K562 (cell line): ENCODE data around the gene SLC25A26. TPM values are rescaled to one million over a fixed set of nuclear protein-coding genes. Genes with fewer than 3 reads are reported as not detected.

Experiments used
- ATAC-seq: fragments of 200-7000 bp; cut with Tn5 transposase; 3 replicates; pipeline ENCODE4 v1.9.1; 2020; ENCODE audit warnings: moderate library complexity
- BruUV-seq: library from RNA; stranded (reverse); fragments of 400-500 nt; replicated peaks from 2 replicates; lab custom pipeline; 2021; lab: Mats Ljungman, UMichigan
- CTCF ChIA-PET: fragments of 300-600 bp; formaldehyde crosslinking; extraction: SDS; loops from one replicate; lab custom pipeline; 2021; ENCODE audit warnings: low intra/inter-chr PET ratio; lab: Yijun Ruan, JAX
- POLR2A ChIA-PET: fragments of 300-600, 350-650 bp; sonication (Branson Sonifier 250); formaldehyde crosslinking; extraction: SDS; loops from one replicate; lab custom pipeline; 2021; ENCODE audit warnings: antibody characterized with exemption, inconsistent platforms; lab: Yijun Ruan, JAX
- DNase-seq, 4 experiments: peaks; one replicate each; pipeline versions ENCODE4 v3.0.0 to v3.0.0-alpha.2; 2011 to 2018; ENCODE audit warnings: low spot score in 3 of 4, mixed read lengths in 3 of 4; ENCODE audit errors: extremely low read depth in 1 of 4
- FAIRE-seq: peaks from 2 replicates; lab custom pipeline; 2011; peaks lifted over from hg19 to GRCh38; lab: Jason Lieb, UNC
- H2AFZ ChIP-seq: 2 replicates; pipeline ENCODE4 v1.6.0; 2011; ENCODE audit warnings: low read depth, low read length, control low read depth, inconsistent platforms
- H3K27ac ChIP-seq: fragments of 200-600 bp; 3 replicates; pipeline ENCODE4 v1.8.0; 2011; ENCODE audit warnings: low read depth, mild to moderate bottlenecking, control low read depth, inconsistent platforms, low read length, moderate library complexity, mixed read lengths; ENCODE audit errors: extremely low read depth
- H3K27me3 ChIP-seq, 2 experiments: fragments of 300-600 bp in 1 of 2; 2 replicates in 1 of 2; 3 replicates in 1 of 2; pipeline versions ENCODE4 v1.6.0 to v1.8.0; 2011; ENCODE audit warnings: inconsistent platforms in 2 of 2, low read length in 2 of 2, mild to moderate bottlenecking in 1 of 2, mixed read lengths in 1 of 2, moderate library complexity in 1 of 2; ENCODE audit not compliant: control insufficient read depth in 2 of 2, insufficient read depth in 2 of 2
- H3K36me3 ChIP-seq: fragments of 300-600 bp; 3 replicates; pipeline ENCODE4 v1.8.0; 2011; ENCODE audit warnings: mild to moderate bottlenecking, low read length, inconsistent platforms; ENCODE audit not compliant: control insufficient read depth, insufficient read depth
- H3K4me1 ChIP-seq, 2 experiments: fragments of 200-600 bp in 1 of 2; replicated peaks in 1 of 2; 2 replicates in 1 of 2; 3 replicates in 1 of 2; pipeline versions ENCODE4 v1.5.1 to v1.8.0; 2011; ENCODE audit warnings: inconsistent platforms in 2 of 2, low read length in 2 of 2, mild to moderate bottlenecking in 1 of 2, mixed read lengths in 1 of 2, moderate library complexity in 1 of 2; ENCODE audit not compliant: control insufficient read depth in 2 of 2, insufficient read depth in 2 of 2
- H3K4me2 ChIP-seq: 2 replicates; pipeline ENCODE4 v1.6.1; 2011; ENCODE audit warnings: low read length, control low read depth, inconsistent platforms, mixed read lengths; ENCODE audit not compliant: insufficient read depth
- H3K4me3 ChIP-seq: fragments of 200-600 bp; sonication (generic), shearing (Covaris generic); 2 replicates; pipeline ENCODE4 v1.5.1; 2016; ENCODE audit warnings: control low read depth, inconsistent platforms
- H3K79me2 ChIP-seq: fragments of 200-600 bp; 3 replicates; pipeline ENCODE4 v1.8.0; 2011; ENCODE audit warnings: low read length, inconsistent platforms; ENCODE audit not compliant: control insufficient read depth, insufficient read depth
- H3K9ac ChIP-seq, 2 experiments: 2 replicates each; pipeline versions ENCODE4 v1.6.0 to v1.6.1; 2011; ENCODE audit warnings: low read depth in 2 of 2, low read length in 2 of 2, control low read depth in 1 of 2, inconsistent platforms in 1 of 2, mild to moderate bottlenecking in 1 of 2, mixed read lengths in 1 of 2; ENCODE audit not compliant: insufficient read depth in 1 of 2
- H3K9me1 ChIP-seq: one replicate; pipeline ENCODE4 v1.6.0; 2011; ENCODE audit warnings: inconsistent platforms, mild to moderate bottlenecking, low read length, moderate library complexity; ENCODE audit not compliant: control insufficient read depth, insufficient read depth
- H3K9me3 ChIP-seq: replicated peaks from 2 replicates; pipeline ENCODE4 v1.5.1; 2011; ENCODE audit warnings: low read depth, low read length, inconsistent platforms; ENCODE audit not compliant: control insufficient read depth, insufficient read depth
- H4K20me1 ChIP-seq: replicated peaks from 2 replicates; pipeline ENCODE4 v1.6.1; 2011; ENCODE audit warnings: low read length, inconsistent platforms, mixed read lengths; ENCODE audit not compliant: control insufficient read depth, insufficient read depth
- ATF2 ChIP-seq: sonication (generic); formaldehyde crosslinking; IDR thresholded peaks from 2 replicates; pipeline ENCODE4 v1.8.1; 2022; ENCODE audit warnings: missing genetic modification reagents
- CHD4 ChIP-seq: fragments of 200-600 bp; sonication (generic); IDR thresholded peaks from 3 replicates; pipeline ENCODE4 v1.6.1; 2012; ENCODE audit warnings: low read depth, mild to moderate bottlenecking, mixed read lengths, low read length, inconsistent platforms; ENCODE audit not compliant: insufficient read depth, insufficient replicate concordance, poor library complexity, severe bottlenecking
- CTCF ChIP-seq, 3 experiments: IDR thresholded peaks in 2 of 3; conservative IDR thresholded peaks in 1 of 3; 2 replicates each; pipeline ENCODE4 v1.5.1; 2011 to 2012; ENCODE audit warnings: low read length in 3 of 3, mild to moderate bottlenecking in 3 of 3, control low read depth in 2 of 3, improper control_type of control experiment in 1 of 3, inconsistent platforms in 1 of 3, low read depth in 1 of 3, mixed read lengths in 1 of 3, moderate library complexity in 1 of 3; ENCODE audit not compliant: insufficient read depth in 2 of 3
- DACH1 ChIP-seq: fragments of 450-650 bp; IDR thresholded peaks from 2 replicates; pipeline ENCODE4 v1.6.1; 2018; ENCODE audit not compliant: partially characterized antibody
- DMBX1 ChIP-seq: fragments of 250-450 bp; sonication (Bioruptor Pico); IDR thresholded peaks from 2 replicates; pipeline ENCODE4 v1.8.0; 2022; ENCODE audit warnings: inconsistent platforms, mild to moderate bottlenecking, moderate library complexity, borderline replicate concordance
- FOXO4 ChIP-seq: fragments of 450-650 bp; formaldehyde crosslinking; IDR thresholded peaks from 2 replicates; pipeline ENCODE4 v1.4.0; 2020; ENCODE audit warnings: mild to moderate bottlenecking, moderate library complexity
- GABPA ChIP-seq: fragments of 200-800 bp; sonication (Bioruptor generic); conservative IDR thresholded peaks from 2 replicates; pipeline ENCODE4 v1.6.1; 2016; ENCODE audit warnings: low read depth, missing genetic modification characterization, missing compliant biosample characterization
- KDM2B ChIP-seq: fragments of 250-450 bp; sonication (Bioruptor Pico); IDR thresholded peaks from 2 replicates; pipeline ENCODE4 v1.8.0; 2021; ENCODE audit warnings: mild to moderate bottlenecking, moderate library complexity
- MTA2 ChIP-seq: fragments of 450-650 bp; IDR thresholded peaks from 2 replicates; pipeline ENCODE4 v1.6.1; 2016; ENCODE audit warnings: low read depth
- PKNOX1 ChIP-seq: fragments of 450-650 bp; IDR thresholded peaks from 2 replicates; pipeline ENCODE4 v1.6.1; 2016
- POLR2B ChIP-seq: fragments of 450-650 bp; IDR thresholded peaks from 2 replicates; pipeline ENCODE4 v1.6.1; 2018; ENCODE audit warnings: low read depth; ENCODE audit not compliant: partially characterized antibody
- SMAD2 ChIP-seq: fragments of 150-350 bp; IDR thresholded peaks from 2 replicates; pipeline ENCODE4 v1.6.1; 2014; ENCODE audit warnings: low read depth, mild to moderate bottlenecking, low read length
- SRSF7 ChIP-seq: fragments of 200-400 bp; formaldehyde crosslinking; optimal IDR thresholded peaks from 2 replicates; pipeline ENCODE3; 2017; ENCODE audit warnings: mild to moderate bottlenecking, low read depth, low read length
- THRA ChIP-seq: fragments of 450-650 bp; IDR thresholded peaks from 2 replicates; pipeline ENCODE4 v1.6.1; 2017; ENCODE audit warnings: mild to moderate bottlenecking, moderate library complexity
- ZFX ChIP-seq: sonication (generic); formaldehyde crosslinking; IDR thresholded peaks from 2 replicates; pipeline ENCODE4 v1.8.0; 2022; ENCODE audit warnings: mild to moderate bottlenecking, missing genetic modification reagents, moderate library complexity
- WGBS: fragments of 100-300 bp; shearing (Covaris generic); methylation state at CpG from one replicate; pipeline ENCODE4 v1.1.6; 2016; ENCODE audit warnings: low coverage, mixed read lengths; ENCODE audit not compliant: insufficient coverage; ENCODE audit errors: missing lambda C conversion rate; 5-methylcytosine and 5-hydroxymethylcytosine counted together
- in situ Hi-C: fragments of 300-500 bp; cut with MboI; formaldehyde crosslinking; loops from 4 replicates; pipeline ENCODE4 v1.15.0; 2018; ENCODE audit warnings: inconsistent platforms, mixed read lengths
- intact Hi-C: fragments of 100-400 bp; cut with micrococcal nuclease; formaldehyde crosslinking; loops from 2 replicates; pipeline ENCODE4 v1.14.2; 2022
- polyA plus RNA-seq, 8 experiments: library from polyadenylated mRNA; depleted of rRNA in 4 of 8; stranded (reverse) in 5 of 8; unstranded in 3 of 8; fragments of >200 nt; fragmentation: Nextera tagmentation in 2 of 8; fragmentation: Illumina TruSeq in 1 of 8; extraction: Ambion mirVana in 2 of 8; extraction: Trizol in 1 of 8; gene quantifications; 2 replicates each; pipeline versions ENCODE4 v1.2.1 to v1.2.3, GENCODE V29; 2011 to 2014; ENCODE audit warnings: inconsistent platforms in 1 of 8, missing spikeins in 1 of 8
- total RNA-seq, 7 experiments: library from RNA; depleted of rRNA in 6 of 7; stranded (reverse); fragments of >200 nt in 6 of 7; fragmentation: Illumina TruSeq in 2 of 7; extraction: Trizol in 2 of 7; gene quantifications; 2 replicates each; pipeline versions ENCODE4 v1.2.1 to v1.2.3, GENCODE V29; 2011 to 2021; ENCODE audit warnings: low replicate concordance in 1 of 7

The SLC25A26 gene
- total and polyA plus RNA-seq, 9 of the 15 experiments (the other 6 are each of a cell fraction or from before 2014, with no cell fraction given): 7.2 to 29.1 (median 12.6) TPM

GRCh38 chr3:66270288-66270687 is 49.5 kb downstream of the SLC25A26 start:
- 92% methylated on average over 1 of the region's 1 CpG for WGBS
- no peak overlapping the region for H3K27ac ChIP-seq
- H3K4me2 ChIP-seq: no peak overlapping the region
- ATAC-seq: no peak
- H3K36me3 ChIP-seq: no peaks in the 10 kb centered on the region
- BruUV-seq: no TSS peak
- H2AFZ ChIP-seq: no peak overlapping the region
- H3K9me1 ChIP-seq: no peaks in the 10 kb centered on the region
- in situ Hi-C loops (no loop called here), intact Hi-C loops (no loop called here)
- no peaks in the 10 kb centered on the region for H3K79me2 ChIP-seq
- no peak overlapping the region for H3K4me3 ChIP-seq
- POLR2A ChIA-PET: no interaction called here
- H3K4me1 ChIP-seq: no peaks in the 10 kb centered on the region
- TF ChIP-seq KDM2B (CRISPR knock-in tag) (no peak), ATF2 (no peak), ZFX (no peak), MTA2 (no peak), DACH1 (no peak), SMAD2 (no peak), THRA (no peak), DMBX1 (CRISPR knock-in tag) (no peak), FOXO4 (no peak), CTCF (IDR thresholded peaks at IDR 0.05 in 2 of 3, conservative IDR thresholded peaks at IDR 0.05 in 1 of 3; ENCODE audit: insufficient read depth in 2 of 3, low read depth in 1 of 3, low read length in 3 of 3) (no peak), PKNOX1 (no peak), GABPA (tag) (no peak), POLR2B (no peak), SRSF7 (no peak), CHD4 (no peak)
- no peaks in the 10 kb centered on the region for H3K27me3 ChIP-seq
- FAIRE-seq: no peak
- DNase-seq: no peak
- CTCF ChIA-PET: no interaction called here
- H4K20me1 ChIP-seq: no peaks in the 10 kb centered on the region
- H3K9me3 ChIP-seq: no peaks in the 10 kb centered on the region
- H3K9ac ChIP-seq: no peak overlapping the region
